OCI-M1 (cell line): ENCODE results near the gene MCOLN1.

Experiments used
- DNase-seq: peaks from one replicate; lab custom pipeline; 2025; lab: John Stamatoyannopoulos, UW

The MCOLN1 gene

GRCh38 chr19:7542556-7543348 lies 20.3 kb downstream of the MCOLN1 start:
- no peak for DNase-seq

- DNase-seq = peak; percentile 82
Measured at GRCh38 chr19:7544626-7545025, 22.2 kb downstream of the MCOLN1 start.

GRCh38 chr19:7545300-7545699 lies 22.9 kb downstream of the MCOLN1 start:
- no peak for DNase-seq

- no peak for DNase-seq
Measured at GRCh38 chr19:7545904-7546303, 23.5 kb downstream of the MCOLN1 start.

GRCh38 chr19:7547159-7547558 lies 24.7 kb downstream of the MCOLN1 start:
- no peak for DNase-seq

- no peak for DNase-seq
Measured at GRCh38 chr19:7549429-7550148, 27.2 kb downstream of the MCOLN1 start.

- no peak for DNase-seq
Measured at GRCh38 chr19:7550169-7550770, 27.8 kb downstream of the MCOLN1 start.

- peak; percentile 7 for DNase-seq
Measured at GRCh38 chr19:7550987-7551761, 28.8 kb downstream of the MCOLN1 start.

- no peak for DNase-seq
Measured at GRCh38 chr19:7552781-7553180, 30.4 kb downstream of the MCOLN1 start.

GRCh38 chr19:7554565-7554964 lies 32.1 kb downstream of the MCOLN1 start:
- DNase-seq = no peak

- DNase-seq = no peak
Measured at GRCh38 chr19:7554990-7555864, 32.8 kb downstream of the MCOLN1 start.

- DNase-seq = no peak
Measured at GRCh38 chr19:7556696-7557315, 34.4 kb downstream of the MCOLN1 start.

- no peak for DNase-seq
Measured at GRCh38 chr19:7558667-7559066, 36.2 kb downstream of the MCOLN1 start.

GRCh38 chr19:7559102-7559501 lies 36.7 kb downstream of the MCOLN1 start:
- no peak for DNase-seq

GRCh38 chr19:7560255-7560654 lies 37.8 kb downstream of the MCOLN1 start:
- no peak for DNase-seq

- DNase-seq = no peak
Measured at GRCh38 chr19:7561325-7561724, 38.9 kb downstream of the MCOLN1 start.

GRCh38 chr19:7562646-7563393 lies 40.4 kb downstream of the MCOLN1 start:
- DNase-seq = peak; percentile 5

- no peak for DNase-seq
Measured at GRCh38 chr19:7564866-7565265, 42.4 kb downstream of the MCOLN1 start.

GRCh38 chr19:7565332-7565731 lies 42.9 kb downstream of the MCOLN1 start:
- DNase-seq = no peak

GRCh38 chr19:7570761-7571160 lies 48.3 kb downstream of the MCOLN1 start:
- no peak for DNase-seq
